Measurements from ENCODE around the gene MYH14.
"Not testable (repeated sequence)": the region's sequence is repeated elsewhere in the genome, so short reads cannot be mapped to it uniquely, and the experiment has no call there.

The MYH14 gene

DNA sequence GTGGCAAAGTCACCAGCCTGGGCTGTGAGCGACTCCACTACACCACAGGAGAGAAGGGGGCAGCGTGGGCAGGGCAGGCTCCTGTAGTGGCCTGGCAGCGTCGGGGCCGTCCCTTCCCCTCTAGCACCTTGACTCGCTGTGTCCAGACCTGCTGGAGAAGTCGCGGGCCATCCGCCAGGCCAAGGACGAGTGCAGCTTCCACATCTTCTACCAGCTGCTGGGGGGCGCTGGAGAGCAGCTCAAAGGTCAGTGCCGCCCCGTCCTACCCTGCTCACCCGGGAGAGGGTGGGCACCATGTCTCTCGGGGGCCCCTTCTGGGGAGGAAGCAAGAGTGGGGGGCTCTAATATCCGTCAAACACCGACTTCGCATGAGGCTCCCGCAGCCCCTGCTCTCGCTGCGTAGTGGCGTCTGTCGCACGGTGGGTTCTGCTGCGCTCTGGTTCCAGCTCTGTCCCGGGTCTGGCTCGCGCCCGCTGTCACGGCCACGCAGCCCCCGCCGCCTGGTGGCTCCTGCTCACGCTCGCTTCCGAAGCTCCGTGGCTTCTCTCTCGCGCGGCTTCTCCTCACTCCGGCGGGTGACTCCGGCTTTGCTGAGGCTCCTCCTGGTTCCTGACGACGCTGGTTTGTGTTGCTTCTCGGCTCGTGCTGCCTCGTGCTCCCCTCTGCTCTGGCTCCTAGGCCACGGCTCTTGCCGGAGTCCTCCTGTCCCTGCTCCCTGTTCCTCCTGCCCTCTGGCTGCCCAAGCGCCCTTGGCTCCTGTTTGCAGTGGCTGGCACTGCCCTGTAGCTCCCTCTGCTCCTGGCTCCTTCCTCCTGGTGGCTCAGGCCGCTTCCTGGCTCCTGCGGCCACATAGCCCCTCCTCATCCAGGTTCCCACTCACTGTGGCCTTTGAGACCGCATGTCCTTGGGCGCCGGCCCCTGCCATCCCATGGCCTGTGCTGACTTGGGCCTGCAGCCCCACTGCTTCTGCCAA, 27.2 kb downstream of the MYH14 start:
- Histone ChIP-seq H3K4me1 (ENCODE audit: control insufficient read depth, insufficient read depth, low read length) (no peaks in the 10 kb centered on the region), H3K36me3 (ENCODE audit: insufficient read depth, low read length) (no peaks in the 10 kb centered on the region), H3K9ac (ENCODE audit: low read depth, low read length) (no peak overlapping the region), H3K4me3 (ENCODE audit: low read length) (no peak overlapping the region), H3K4me2 (ENCODE audit: low read length) (no peak overlapping the region), H3K27me3 (ENCODE audit: control insufficient read depth, insufficient read depth, low read length) (no peaks in the 10 kb centered on the region), H3K9me3 (replicated peaks; ENCODE audit: low read length) (no peaks in the 10 kb centered on the region)

DNA sequence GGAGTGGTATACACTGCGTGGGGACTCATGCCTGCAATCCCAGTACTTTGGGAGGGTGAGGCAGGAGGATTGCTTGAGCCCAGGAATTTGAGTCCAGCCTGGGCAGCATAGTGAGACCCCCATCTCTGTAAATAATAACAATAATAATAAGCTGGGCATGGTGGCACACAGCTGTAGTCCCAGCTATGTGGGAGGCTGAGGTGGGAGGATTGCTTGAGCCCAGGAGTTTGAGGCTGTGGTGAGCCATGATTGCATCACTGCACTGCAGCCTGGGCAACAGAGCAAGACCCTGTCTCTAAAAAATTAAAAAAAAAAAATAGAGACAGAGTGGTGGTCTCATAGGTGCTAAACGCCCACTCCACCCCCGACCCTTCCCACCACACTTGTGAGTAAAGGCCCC, 28.0 kb downstream of the MYH14 start:
- not testable (repeated sequence) for H3K4me1 ChIP-seq (ENCODE audit: control insufficient read depth, insufficient read depth, low read length); H3K9me3 ChIP-seq (replicated peaks; ENCODE audit: low read length); H3K4me3 ChIP-seq (ENCODE audit: low read length); H3K27me3 ChIP-seq (ENCODE audit: control insufficient read depth, insufficient read depth, low read length); H3K4me2 ChIP-seq (ENCODE audit: low read length); H3K36me3 ChIP-seq (ENCODE audit: insufficient read depth, low read length); H3K9ac ChIP-seq (ENCODE audit: low read depth, low read length)

GRCh38 chr19:50231821-50232220, 28.4 kb downstream of the MYH14 start:
- Histone ChIP-seq H3K9me3 (replicated peaks; ENCODE audit: low read length) (no peaks in the 10 kb centered on the region), H3K36me3 (ENCODE audit: insufficient read depth, low read length) (no peaks in the 10 kb centered on the region), H3K4me3 (ENCODE audit: low read length) (no peak overlapping the region), H3K4me1 (ENCODE audit: control insufficient read depth, insufficient read depth, low read length) (no peaks in the 10 kb centered on the region), H3K27me3 (ENCODE audit: control insufficient read depth, insufficient read depth, low read length) (no peaks in the 10 kb centered on the region), H3K9ac (ENCODE audit: low read depth, low read length) (no peak overlapping the region), H3K4me2 (ENCODE audit: low read length) (no peak overlapping the region)

DNA sequence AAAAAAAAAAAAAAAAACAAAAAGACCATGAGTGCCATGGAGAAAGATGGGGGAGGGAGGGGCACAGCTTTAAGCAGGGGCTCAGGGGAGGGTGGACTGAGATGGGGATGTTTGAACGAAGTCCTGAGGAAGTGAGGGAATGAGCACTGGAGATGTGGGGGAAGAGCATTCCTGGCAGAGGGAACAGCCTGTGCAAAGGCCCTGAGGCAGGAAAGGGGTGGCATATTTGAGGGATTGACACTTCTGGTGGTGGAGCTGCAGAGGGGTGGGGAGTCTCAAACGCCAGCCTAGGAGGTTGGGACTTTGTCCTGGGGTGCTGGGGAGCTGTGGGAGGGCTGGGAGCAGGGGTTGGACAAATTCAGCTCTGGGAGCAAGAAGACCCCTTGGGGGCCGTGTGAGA, 29.2 kb downstream of the MYH14 start:
- Histone ChIP-seq H3K4me1 (ENCODE audit: control insufficient read depth, insufficient read depth, low read length) (no peaks in the 10 kb centered on the region), H3K4me2 (ENCODE audit: low read length) (no peak overlapping the region), H3K4me3 (ENCODE audit: low read length) (no peak overlapping the region), H3K27me3 (ENCODE audit: control insufficient read depth, insufficient read depth, low read length) (no peaks in the 10 kb centered on the region), H3K36me3 (ENCODE audit: insufficient read depth, low read length) (no peaks in the 10 kb centered on the region), H3K9me3 (replicated peaks; ENCODE audit: low read length) (no peaks in the 10 kb centered on the region), H3K9ac (ENCODE audit: low read depth, low read length) (no peak overlapping the region)

- no peak overlapping the region for H3K4me2 ChIP-seq (ENCODE audit: low read length)
- H3K4me3 ChIP-seq (ENCODE audit: low read length), result no peak overlapping the region
- no peaks in the 10 kb centered on the region for H3K4me1 ChIP-seq (ENCODE audit: control insufficient read depth, insufficient read depth, low read length)
- H3K9ac ChIP-seq (ENCODE audit: low read depth, low read length), result no peak overlapping the region
- no peaks in the 10 kb centered on the region for H3K36me3 ChIP-seq (ENCODE audit: insufficient read depth, low read length)
- no peaks in the 10 kb centered on the region for H3K27me3 ChIP-seq (ENCODE audit: control insufficient read depth, insufficient read depth, low read length)
- no peaks in the 10 kb centered on the region for H3K9me3 ChIP-seq (replicated peaks; ENCODE audit: low read length)
Observed at GRCh38 chr19:50233308-50233910, 30.0 kb downstream of the MYH14 start.

- H3K9ac ChIP-seq (ENCODE audit: low read depth, low read length); H3K4me1 ChIP-seq (ENCODE audit: control insufficient read depth, insufficient read depth, low read length); H3K4me3 ChIP-seq (ENCODE audit: low read length); H3K9me3 ChIP-seq (replicated peaks; ENCODE audit: low read length); H3K27me3 ChIP-seq (ENCODE audit: control insufficient read depth, insufficient read depth, low read length); H3K4me2 ChIP-seq (ENCODE audit: low read length); H3K36me3 ChIP-seq (ENCODE audit: insufficient read depth, low read length): not testable (repeated sequence)
Observed at GRCh38 chr19:50237493-50237892, 34.1 kb downstream of the MYH14 start.

- Histone ChIP-seq H3K9me3 (replicated peaks; ENCODE audit: low read length) (no peaks in the 10 kb centered on the region), H3K27me3 (ENCODE audit: control insufficient read depth, insufficient read depth, low read length) (no peaks in the 10 kb centered on the region), H3K4me3 (ENCODE audit: low read length) (no peak overlapping the region), H3K4me1 (ENCODE audit: control insufficient read depth, insufficient read depth, low read length) (no peaks in the 10 kb centered on the region), H3K36me3 (ENCODE audit: insufficient read depth, low read length) (no peaks in the 10 kb centered on the region), H3K9ac (ENCODE audit: low read depth, low read length) (no peak overlapping the region), H3K4me2 (ENCODE audit: low read length) (no peak overlapping the region)
Observed at GRCh38 chr19:50238043-50238442, 34.6 kb downstream of the MYH14 start.

- Histone ChIP-seq H3K9ac (ENCODE audit: low read depth, low read length) (no peak overlapping the region), H3K4me1 (ENCODE audit: control insufficient read depth, insufficient read depth, low read length) (no peaks in the 10 kb centered on the region), H3K4me3 (ENCODE audit: low read length) (no peak overlapping the region), H3K36me3 (ENCODE audit: insufficient read depth, low read length) (no peaks in the 10 kb centered on the region), H3K27me3 (ENCODE audit: control insufficient read depth, insufficient read depth, low read length) (no peaks in the 10 kb centered on the region), H3K4me2 (ENCODE audit: low read length) (no peak overlapping the region), H3K9me3 (replicated peaks; ENCODE audit: low read length) (no peaks in the 10 kb centered on the region)
Observed at GRCh38 chr19:50239921-50240590, 36.6 kb downstream of the MYH14 start.

DNA sequence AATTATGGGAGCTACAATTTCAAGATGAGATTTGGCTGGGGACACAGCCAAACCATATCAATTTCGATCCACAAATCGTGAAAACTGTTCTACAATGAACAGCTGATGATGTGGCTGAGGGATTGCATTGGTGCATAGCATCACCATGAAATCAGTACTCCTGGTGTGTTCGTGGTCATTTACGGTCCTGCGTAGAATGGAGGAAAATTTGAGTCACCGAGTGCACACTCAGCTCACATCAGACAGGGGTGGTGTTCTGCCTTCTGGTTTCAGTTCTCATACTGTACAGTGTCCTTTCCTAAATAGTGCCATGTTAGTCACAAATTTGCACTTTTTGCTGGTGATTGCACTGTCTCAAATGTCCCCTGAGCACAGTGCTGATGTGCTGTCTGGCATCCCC, 39.2 kb downstream of the MYH14 start:
- Histone ChIP-seq H3K4me3 (ENCODE audit: low read length) (no peak overlapping the region), H3K9me3 (replicated peaks; ENCODE audit: low read length) (no peaks in the 10 kb centered on the region), H3K9ac (ENCODE audit: low read depth, low read length) (no peak overlapping the region), H3K36me3 (ENCODE audit: insufficient read depth, low read length) (no peaks in the 10 kb centered on the region), H3K4me2 (ENCODE audit: low read length) (no peak overlapping the region), H3K4me1 (ENCODE audit: control insufficient read depth, insufficient read depth, low read length) (no peaks in the 10 kb centered on the region), H3K27me3 (ENCODE audit: control insufficient read depth, insufficient read depth, low read length) (no peaks in the 10 kb centered on the region)

DNA sequence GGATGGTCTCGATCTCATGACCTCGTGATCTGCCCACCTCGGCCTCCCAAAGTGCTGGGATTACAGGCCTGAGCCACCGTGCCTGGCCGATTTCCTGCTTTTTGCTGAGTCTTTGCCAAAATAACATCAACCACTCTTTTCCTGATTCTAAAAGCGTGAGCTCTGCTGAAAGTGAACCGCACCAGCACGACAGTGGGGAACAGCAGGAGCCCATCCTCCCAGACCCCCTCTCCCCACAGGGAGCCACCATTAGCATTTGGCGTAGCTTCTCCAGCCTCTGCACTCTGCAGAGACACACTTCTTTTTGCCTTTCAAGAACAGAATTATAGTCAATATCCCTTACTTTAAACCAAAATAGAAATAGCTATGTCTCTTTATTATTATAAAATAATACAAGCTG, 41.3 kb downstream of the MYH14 start:
- Histone ChIP-seq H3K9ac (ENCODE audit: low read depth, low read length) (no peak overlapping the region), H3K4me2 (ENCODE audit: low read length) (no peak overlapping the region), H3K9me3 (replicated peaks; ENCODE audit: low read length) (no peaks in the 10 kb centered on the region), H3K36me3 (ENCODE audit: insufficient read depth, low read length) (no peaks in the 10 kb centered on the region), H3K4me1 (ENCODE audit: control insufficient read depth, insufficient read depth, low read length) (no peaks in the 10 kb centered on the region), H3K27me3 (ENCODE audit: control insufficient read depth, insufficient read depth, low read length) (no peaks in the 10 kb centered on the region), H3K4me3 (ENCODE audit: low read length) (no peak overlapping the region)

DNA sequence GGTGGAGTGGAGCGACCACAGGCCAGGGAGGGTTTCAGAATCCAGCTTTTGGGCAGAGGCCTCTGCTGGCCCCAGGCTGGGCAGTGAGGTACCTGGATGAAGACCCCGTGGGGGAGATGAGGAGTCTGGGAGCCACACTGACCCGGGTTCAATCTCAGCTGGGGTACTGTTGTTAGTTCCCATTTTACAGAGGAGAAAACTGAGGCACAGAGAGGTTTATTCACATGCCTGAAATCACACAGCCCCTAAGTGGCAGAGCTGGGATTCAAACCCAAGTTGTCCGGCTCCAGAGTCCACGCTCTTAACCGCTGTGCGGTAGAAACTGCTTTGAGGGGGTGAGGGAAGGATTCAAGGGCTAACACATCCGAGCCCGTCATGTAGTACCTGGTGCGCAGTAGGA, 45.0 kb downstream of the MYH14 start:
- H3K36me3 ChIP-seq (ENCODE audit: insufficient read depth, low read length), result no peaks in the 10 kb centered on the region
- peaks cover 9% of the 10 kb centered on the region for H3K9me3 ChIP-seq (replicated peaks; ENCODE audit: low read length)
- no peak overlapping the region for H3K4me2 ChIP-seq (ENCODE audit: low read length)
- no peaks in the 10 kb centered on the region for H3K4me1 ChIP-seq (ENCODE audit: control insufficient read depth, insufficient read depth, low read length)
- H3K9ac ChIP-seq (ENCODE audit: low read depth, low read length), result no peak overlapping the region
- no peaks in the 10 kb centered on the region for H3K27me3 ChIP-seq (ENCODE audit: control insufficient read depth, insufficient read depth, low read length)
- no peak overlapping the region for H3K4me3 ChIP-seq (ENCODE audit: low read length)
